NCI-H146 treated with DMSO at 0.1 percent for 48 hours (cell line): ENCODE measurements around the gene ODAD3.
"Not testable (repeated sequence)": the region's sequence is repeated elsewhere in the genome, so short reads cannot be mapped to it uniquely, and the experiment has no call there.

Experiments
- DNase-seq: peaks from one replicate; lab custom pipeline; 2025; ENCODE audit not compliant: unreplicated experiment; lab: John Stamatoyannopoulos, UW

Gene ODAD3

DNA sequence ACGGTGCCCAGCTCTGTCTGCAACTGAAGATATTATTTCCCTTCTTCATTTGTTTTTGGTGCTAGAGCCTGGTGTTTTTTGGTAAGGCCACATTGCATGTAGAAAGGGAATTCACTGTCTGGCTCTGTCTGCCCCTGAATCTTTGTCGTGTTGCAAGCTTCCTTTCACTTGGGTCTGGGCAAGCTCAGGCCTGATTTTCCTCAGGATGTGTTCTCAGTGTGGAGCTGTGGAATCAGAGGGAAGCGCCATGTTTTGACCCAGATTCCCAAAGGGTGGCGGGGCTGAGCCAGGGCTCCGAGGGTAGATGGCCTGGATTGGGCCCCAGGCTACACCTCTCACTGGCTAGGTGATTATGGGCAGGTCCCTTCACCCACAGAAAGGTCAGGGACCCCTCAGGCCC lies 9.1 kb upstream of the ODAD3 start:
- no peak for DNase-seq

DNA sequence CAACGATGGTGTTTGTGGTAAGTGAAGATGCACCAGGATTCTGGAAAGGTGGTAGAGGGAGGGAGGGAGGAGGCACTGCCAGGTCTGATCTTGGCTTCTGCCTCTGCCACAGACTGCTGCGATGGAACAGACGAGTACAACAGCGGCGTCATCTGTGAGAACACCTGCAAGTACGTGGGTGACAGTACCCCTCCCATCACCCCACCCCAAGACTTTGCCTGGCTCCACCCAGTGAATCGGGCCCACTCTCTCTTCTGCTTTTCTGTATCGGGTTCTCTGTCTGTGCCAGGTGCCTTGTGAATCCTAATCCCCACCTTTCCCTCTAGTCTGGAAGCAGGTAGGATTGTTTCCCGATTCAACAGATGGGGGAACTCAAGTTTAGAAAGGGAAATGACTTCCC lies 3.0 kb upstream of the ODAD3 start:
- DNase-seq, result no peak

DNA sequence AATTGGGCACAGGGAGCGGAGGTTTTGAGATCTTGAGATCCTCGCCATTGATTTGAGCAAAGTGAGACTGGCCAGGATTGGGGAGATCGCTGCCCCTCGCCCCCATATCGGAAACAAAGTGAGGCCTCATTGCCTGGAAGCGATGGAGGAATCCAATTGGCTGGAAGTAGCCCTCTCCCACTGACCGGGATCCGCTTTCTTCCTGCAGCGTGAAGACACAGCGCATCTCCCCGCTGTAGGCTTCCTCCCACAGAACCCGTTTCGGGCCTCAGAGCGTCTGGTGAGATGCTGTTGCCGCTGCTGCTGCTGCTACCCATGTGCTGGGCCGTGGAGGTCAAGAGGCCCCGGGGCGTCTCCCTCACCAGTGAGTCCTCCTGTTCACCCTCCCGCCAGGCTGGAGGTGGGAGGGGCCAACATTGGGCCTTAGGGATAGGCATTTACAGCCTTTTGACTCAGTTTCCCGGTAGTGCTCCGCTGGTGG lies 952 bp upstream of the ODAD3 start:
- DNase-seq, result no peak

DNA sequence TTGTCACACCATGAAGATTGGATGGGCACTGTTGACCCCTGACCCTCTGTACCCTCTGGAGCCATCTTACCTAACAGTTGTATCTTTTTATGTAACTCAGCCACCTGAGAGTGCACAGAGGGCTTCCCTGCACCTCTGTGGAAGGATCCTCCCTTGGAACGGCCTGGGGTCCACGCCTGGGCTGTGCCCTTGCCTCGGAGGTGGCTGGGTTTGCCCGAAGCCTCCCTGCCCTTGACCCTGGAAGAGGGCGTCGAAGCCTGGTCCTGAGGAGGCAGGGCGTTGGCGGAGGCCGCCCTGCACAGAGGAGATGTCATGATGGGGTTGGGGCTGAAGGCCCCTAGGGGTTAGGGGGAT lies 241 bp downstream of the ODAD3 start:
- DNase-seq, result peak; percentile 65

DNA sequence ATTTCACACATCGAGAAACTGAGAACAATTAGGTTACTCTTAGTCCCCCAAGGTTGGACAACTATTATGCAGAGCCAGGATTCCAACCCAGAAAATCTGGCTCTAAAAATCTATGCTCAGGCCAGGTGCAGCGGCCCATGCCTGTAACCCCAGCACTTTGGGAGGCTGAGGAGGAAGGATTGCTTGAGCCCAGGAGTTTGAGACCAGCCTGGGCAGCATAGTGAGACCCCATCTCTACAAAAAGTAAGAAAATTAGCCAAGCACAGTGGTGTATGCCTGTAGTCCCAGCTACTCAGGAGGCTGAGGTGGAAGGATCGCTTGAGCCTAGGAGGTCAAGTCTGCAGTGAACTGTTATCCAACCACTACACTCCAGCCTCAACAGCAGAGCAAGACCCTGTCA lies 1.4 kb downstream of the ODAD3 start:
- not testable (repeated sequence) for DNase-seq

DNA sequence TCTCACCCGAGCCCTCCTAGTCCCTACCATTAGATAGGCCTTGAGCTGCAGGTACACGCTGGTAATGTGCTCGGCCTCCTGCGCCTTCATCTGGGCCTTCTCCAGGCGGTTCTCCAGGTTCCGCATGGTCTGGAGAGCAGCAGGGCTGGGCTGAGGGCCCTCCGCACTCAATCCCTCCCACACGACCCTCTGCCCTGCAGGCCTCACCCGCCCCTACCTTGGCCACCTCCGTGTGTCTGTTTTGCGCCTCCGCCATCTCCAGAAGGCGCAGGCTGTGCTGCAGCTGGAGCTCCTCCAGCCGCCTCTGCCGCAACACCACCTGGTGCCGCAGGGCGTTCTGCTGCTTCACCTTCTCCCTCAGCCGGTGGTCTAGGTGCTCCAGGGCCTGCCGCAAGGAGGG lies 8.3 kb downstream of the ODAD3 start:
- no peak for DNase-seq

DNA sequence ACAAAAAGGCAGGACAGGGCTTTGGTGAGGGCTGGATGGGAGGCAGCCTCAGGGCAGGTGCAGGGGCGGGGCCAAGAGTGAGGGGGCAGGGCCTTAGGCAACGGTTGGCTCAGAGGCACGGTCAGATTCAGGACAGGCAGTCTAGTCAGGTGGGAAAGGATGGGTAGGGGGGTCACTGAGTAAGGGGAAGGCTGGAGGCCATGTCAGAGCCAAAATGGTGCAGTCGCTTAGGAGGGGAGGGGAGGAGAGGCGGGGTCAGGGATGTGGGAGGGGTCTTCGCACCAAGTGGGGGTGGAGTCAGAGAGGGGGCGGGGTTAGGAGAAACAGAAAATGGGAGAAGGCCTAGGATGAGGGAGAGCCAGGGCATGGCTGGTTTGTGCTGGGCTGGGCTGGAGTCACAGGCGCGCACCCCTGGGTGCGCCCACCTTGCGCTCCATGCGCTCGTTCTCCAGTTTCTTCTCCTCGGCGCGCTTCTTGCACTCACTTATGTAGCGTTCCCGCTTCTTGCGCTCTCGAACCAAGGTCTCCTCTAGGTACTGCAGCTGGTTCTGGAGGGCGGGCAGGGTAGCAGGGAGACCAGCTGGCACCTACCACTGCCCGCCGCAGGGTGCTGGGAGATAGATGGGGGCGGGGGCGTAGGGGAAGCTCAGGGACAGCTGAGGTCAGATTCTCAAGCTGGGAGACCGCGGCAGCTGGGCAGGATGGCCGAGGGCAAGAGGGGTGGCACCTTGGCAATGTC lies 9.0 kb downstream of the ODAD3 start:
- DNase-seq, result no peak

DNA sequence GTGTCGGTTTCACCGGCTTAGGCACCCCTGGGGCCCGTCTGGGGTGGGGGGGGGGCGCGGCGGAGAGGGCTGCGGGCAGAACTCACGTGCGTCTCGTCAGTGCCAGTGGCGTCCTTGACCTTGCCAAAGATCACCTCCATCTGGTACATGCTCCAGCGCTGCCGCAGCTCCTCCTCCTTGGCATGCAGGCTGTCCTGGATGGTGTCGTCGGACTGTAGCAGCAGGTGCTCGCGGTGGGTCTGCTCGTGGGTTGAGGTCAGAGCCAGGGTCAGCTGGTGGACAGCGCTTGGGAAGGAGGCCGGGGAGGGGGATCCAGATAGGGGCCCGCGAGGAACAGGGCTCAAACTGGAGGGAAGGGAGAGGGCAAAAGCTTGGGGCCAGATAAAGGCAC lies 11.1 kb downstream of the ODAD3 start:
- DNase-seq, result no peak

DNA sequence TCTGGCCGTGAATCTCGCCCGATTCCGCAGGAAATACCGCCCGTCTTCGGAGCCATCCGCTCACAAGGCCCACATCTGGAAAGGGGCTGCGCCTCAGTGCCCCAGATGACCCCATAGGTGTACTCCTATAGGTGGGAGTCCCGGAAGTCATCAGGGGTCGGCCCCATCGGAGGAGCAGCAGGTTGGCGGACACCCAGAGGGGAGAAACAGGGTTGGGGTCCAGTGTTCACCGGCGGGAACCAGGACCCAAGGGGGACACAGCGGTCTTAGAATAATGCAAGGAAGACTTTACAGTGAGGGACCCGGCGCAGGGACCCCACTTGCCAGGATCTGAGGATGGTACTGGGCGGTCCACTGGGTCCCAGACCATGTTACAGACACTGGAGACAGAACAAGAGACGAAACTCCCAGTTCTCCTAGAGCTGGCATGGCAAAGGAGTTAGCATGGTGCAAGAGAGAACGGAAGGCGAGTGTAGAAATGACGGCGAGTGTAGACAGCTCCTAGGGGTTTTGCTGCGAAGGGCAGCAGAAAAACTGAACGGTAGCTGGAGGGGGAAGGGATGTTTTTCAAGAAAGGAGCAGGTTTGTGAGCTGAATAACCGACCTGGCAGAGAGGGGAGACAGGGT lies 11.6 kb downstream of the ODAD3 start:
- no peak for DNase-seq

DNA sequence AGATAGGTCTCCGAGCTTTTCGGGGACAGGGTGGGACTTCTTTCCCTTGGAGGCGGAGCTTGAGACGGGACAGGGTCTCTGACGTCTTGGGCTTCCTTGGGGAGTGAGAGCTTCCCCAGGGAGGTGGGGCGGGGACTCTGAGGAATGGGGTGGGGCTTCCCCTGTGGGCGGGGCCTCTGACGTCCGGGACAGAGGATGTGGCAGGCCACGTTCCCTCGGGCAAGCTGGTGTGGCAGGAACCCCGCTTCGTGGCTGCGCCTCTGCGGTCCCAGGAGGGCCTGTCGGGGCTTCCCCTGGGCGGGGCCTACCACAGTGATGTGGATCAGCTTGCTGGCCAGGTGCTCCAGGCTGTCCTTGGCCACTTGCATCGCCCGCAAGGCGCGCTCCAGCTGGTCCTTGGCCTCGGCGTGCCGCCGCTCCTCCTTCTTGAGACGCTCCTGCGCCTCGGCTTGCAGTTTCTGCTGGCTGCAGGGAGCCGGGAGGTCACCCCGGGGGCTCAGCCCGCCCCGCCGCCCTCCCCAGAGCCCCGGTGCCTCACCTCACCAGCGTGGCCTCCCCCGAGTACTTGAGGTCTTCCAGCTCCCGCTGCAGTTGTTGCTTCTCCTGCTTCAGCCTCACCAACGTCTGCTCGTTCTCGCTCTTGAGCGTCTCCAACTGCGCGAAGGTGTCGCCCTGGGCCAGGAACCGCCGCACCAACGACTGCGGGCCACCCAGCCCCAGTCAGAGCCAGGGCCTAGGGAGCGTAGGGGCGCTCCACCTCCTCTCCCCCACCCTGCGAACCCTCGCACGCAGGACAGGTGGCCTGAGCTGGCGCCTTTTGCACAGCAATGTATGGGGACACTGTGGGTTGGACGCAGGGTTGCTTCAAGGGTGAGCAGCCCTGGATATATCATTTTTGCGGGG lies 12.5 kb downstream of the ODAD3 start:
- DNase-seq, result peak; percentile 90

DNA sequence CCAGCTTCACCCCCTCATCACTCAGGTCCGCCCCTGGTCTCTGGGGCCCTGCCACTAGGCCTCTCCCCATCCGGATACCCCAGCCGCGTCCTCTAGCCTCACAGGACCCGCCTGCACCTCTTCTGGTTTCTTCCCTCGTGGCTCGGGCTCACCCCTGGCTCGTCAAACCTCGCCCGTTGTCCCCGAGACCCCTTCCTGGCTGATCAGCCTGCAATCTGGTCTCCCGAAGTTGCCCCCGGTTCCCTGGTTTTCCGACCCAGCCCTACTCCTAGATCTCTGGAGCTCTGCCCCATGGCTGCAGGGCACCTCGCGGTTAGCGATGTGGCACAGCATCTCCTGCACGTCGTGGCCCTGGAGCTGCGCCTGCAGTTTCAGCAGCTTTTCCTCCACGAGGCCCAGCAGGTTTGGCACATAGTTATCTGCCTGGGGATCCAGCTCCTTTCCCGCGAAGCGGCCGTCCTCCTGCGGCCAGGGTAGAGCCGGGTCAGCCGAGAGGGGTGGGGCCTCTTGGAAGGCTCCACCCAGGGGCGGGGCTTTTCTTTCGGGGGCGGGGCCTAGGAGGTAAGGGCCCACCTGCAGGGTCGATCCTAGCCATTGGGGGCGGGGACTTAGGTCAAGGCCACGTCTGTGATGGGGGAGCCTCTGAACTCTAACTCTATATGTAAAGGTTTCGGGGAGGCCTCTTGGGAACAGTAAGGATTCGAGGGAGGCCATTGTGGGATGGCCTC lies 13.4 kb downstream of the ODAD3 start:
- DNase-seq, result peak; percentile 90

DNA sequence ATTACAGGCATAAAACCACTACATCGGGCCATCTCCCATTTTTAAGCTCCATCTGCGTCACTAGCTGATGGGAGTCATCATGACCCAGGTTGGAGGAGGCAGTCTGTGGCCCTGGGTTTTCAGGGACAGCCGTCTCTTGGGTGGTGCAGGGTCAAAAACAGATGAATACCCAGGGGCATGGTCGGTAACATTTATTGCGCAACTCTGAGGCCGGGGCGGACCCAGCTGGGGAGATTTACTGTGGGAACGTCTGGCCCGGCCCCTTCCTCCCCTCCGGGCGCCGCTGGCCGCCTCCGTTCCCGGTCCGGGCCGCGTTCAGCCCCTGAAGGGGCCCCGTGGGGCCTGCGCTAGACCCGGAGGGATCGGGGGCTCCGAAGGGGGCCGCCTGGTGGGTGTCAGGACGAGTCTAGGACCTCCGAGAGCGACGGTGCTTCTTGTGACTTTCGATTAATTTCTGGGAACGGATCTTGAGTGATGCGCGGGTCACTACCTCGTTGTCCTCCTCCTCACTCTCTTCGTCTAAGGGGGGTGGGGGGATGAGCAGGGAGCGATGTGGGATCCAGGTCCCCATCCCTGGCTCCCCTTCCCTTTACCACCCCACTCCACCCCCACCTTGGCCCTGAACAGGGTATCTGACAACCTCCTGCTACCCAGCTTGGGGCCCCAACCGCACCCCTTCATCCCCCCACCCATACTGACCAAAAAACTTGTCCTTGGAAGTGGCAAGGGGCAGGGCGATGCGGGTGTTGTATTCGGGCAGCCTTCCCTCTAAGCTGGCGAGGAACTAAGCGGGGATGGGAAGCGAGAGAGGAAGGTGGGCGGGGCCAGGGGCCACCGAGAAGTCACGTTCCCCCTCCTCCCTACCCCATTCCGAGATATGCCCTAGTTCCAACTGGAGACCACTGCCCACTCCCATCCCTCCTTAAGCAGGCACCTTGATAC lies 14.2 kb downstream of the ODAD3 start:
- peak; percentile 12 for DNase-seq

DNA sequence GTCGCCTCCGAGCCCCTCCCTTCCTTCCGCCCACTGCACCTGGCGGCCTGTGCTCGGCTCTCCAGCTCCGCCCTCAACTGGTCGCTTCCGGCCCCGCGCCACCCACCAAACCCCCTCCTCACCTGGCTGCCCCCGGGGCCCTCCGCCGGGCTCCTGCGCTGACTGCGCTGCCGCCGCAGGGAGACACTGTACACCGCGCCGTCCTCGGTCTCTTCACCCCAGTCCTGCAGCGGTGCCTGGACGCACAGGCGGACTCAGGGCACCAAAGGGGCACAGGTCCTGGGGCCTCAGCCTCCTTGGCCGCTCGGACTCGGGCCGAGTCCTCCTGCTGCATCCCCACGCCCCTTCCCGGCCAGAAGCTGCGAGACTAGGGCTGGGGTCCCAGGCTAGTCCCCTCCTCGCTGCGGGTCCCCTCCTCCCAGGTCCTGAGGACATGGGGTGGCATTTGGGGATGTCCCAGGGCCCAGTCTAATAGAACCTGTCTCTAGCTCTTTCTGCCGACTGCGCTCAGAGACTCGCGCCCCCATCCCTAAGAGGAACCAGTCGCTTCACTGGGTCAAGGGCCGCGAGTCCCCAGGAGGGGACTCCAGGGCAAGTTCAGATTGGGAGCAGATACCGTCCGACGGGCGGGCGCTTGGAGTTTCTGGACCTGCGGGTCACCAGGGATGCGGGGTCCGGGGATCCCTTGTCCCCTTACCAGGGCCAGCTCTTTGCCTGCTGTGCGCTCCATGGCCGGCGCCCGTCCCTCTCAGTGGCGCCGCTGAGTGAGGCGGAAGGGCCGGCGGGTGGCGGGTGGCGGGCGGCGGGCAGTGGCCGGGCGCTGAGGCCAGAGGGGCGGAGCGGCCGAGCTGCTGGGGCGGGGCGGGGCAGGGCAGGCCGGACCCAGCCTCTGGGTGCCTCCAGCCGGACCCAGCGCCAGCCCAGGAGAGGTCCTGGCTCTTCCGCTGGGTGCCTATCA lies 16.1 kb downstream of the ODAD3 start, which contains the start of gene RGL3:
TSS of gene RGL3 (minus strand) at position 766 of the 958 bp plus-strand sequence. CDS start at position 730, 36 bp downstream.
- peak; percentile 91 for DNase-seq

DNA sequence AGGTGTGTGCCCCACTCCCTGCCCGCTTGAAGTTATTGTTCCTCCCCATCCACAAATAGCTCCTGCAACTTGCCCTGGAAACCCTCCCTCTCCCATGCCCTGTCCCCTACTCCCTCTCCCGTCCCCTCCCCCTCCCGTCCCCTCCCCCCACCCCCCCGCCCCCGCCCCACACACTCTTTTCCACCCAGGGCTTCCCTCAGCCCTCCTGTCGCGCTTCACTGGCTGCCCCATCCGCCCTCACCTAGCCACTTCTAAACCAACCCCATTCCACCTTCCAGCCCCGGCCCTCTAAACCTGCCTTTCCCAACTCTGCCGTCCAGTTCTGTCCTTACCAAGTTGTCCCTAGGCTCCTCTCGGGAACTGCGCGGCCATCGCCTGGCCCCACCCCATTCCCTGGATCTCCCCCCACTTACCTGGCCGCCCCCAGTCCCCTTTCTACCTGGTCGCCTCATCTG lies 16.8 kb downstream of the ODAD3 start:
- DNase-seq, result no peak

DNA sequence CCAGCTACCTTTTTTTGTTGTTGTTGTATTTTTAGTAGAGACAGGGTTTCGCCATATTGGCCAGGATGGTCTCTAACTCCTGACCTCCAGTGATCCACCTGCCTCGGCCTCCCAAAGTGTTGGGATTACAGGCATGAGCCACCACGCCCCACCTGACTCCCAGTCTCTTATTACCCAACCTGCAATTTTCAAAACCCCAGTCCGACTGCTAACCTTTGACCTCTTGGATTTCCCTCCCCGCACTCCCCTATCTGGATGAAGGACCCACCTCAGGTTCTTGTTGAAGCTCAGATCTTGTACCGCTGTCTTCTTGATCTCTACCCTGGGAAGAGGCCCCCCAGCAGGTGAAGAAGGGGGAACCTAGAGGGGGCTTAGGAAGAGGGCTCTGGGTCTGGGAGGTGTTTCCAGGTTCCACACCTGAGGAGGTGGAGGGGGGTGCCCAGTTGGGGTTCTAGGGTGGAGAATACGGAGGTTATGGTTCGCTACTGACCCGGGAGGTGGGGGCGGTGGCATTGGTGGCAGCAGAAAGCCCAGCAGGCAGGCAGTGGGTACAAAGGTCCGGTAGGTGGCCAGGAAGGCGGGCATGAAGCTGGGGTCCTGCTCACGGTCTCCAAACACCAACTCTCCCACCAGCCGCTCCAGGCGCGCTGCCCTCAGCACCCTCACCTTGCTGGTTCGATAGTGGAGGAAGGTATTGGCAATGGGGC lies 18.4 kb downstream of the ODAD3 start:
- DNase-seq, result no peak

DNA sequence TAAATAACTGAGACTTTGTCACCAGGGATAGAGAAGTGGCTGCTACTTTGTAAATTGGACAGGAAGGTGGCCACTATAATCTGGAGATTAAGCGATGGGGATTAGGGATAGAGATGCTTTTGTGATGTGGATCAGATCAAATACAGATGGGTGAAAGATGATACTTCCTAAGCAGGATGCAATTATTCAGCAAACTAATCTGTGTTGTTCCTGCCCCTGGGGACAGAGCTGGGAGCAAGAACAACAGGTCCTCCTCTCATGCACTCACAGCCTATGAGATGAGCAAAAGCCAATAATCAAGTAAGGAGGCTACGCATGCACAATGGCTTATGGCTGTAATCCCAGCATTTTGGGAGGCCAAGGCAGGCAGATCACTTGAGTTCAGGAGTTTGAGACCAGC lies 20.4 kb downstream of the ODAD3 start:
- peak; percentile 65 for DNase-seq

DNA sequence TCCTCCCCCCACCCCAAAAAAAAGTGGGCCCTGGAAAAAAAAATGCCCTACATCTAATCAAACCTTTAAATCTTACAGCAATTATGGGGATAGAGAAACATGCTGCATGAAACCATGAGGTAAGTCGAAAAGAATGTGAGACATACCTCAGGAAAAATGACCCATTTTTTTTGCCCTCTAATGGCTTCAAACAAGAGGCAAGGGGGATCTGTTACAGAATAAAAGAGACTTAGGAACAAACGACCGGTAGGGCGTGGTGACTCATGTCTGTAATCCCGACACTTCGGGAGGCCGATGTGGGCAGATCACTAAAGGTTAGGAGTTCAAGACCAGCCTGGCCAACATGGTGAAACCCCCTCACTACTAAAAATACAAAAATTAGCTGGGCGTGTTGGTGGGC lies 24.2 kb downstream of the ODAD3 start:
- no peak for DNase-seq

DNA sequence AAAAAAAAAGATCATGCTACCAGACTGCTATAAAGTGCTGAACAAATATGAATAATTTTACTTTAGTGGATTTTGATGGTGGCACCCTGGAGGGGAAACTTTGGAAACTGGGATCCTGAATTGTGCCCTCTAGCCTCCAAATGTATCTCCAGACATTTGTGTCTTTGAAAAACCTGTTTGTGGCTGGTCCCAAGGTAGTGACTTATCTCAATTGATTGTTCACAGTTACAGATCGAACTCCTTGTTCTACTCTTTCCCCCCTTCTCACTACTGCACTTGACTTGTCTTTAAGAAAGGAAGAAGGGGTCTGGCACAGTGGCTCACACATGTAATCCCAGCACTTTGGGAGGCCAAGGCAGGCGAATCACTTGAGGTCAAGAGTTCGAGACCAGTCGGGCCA lies 26.3 kb downstream of the ODAD3 start:
- DNase-seq, result no peak
